ENCODE data around the gene RIMBP2.
"Not testable (repeated sequence)": the region's sequence is repeated elsewhere in the genome, so short reads cannot be mapped to it uniquely, and the experiment has no call there.

RIMBP2 gene

DNA sequence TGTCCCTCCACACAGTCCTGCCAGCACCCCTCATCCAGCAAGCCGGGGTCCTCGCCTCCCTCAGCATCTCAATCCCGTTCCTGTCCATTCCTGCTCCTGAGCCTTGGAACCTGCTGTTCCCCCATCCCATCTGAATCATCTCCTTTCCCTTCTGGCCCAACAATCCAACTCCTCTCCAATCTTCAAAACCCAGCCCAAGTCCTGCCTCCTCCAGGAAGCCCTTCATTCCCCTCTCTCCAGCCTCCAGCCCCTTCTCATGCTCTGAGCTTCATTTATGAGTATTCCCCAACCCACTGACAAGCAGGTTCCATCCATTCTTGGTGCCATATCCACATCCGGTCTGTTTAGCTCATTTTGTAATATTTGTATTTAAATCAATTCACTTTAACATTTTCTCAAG is 128.1 kb downstream of the RIMBP2 start:
- Histone ChIP-seq H3K9me3 (ENCODE audit: control insufficient read depth, insufficient read depth, low read depth, low read length) (no peaks in the 10 kb centered on the region), H3K36me3 (ENCODE audit: control insufficient read depth in 2 of 2, insufficient read depth in 1 of 2, low read length in 2 of 2) (no peaks in the 10 kb centered on the region; a peak in 1 of 3 replicates), H3K27ac (ENCODE audit: extremely low read depth, low read depth, low read length) (no peak overlapping the region), H3K4me1 (ENCODE audit: control insufficient read depth, insufficient read depth, low read length) (no peaks in the 10 kb centered on the region), H3K4me3 (ENCODE audit: low read depth, low read length) (no peak overlapping the region)
- ChIA-PET CTCF (no interaction called here), POLR2A (no interaction called here)
- TF ChIP-seq BCL11B (tag by site-specific recombination; IDR thresholded peaks at IDR 0.05; ENCODE audit: low read depth) (no peak), KLF7 (tag by site-specific recombination; IDR thresholded peaks at IDR 0.05; ENCODE audit: borderline replicate concordance) (no peak), ZNF670 (tag by site-specific recombination; IDR thresholded peaks at IDR 0.05; ENCODE audit: low read depth) (no peak), BCL6B (tag by site-specific recombination; IDR thresholded peaks at IDR 0.05) (no peak), ZNF555 (tag by site-specific recombination; conservative IDR thresholded peaks at IDR 0.05) (no peak), ZNF133 (tag by site-specific recombination; IDR thresholded peaks at IDR 0.05) (no peak), ZNF473 (tag by site-specific recombination; IDR thresholded peaks at IDR 0.05) (no peak), ZNF404 (tag by site-specific recombination; IDR thresholded peaks at IDR 0.05) (no peak), ZNF311 (tag by site-specific recombination; IDR thresholded peaks at IDR 0.05; ENCODE audit: borderline replicate concordance) (no peak), ZNF2 (tag by site-specific recombination; IDR thresholded peaks at IDR 0.05) (no peak), ZNF558 (tag by site-specific recombination; IDR thresholded peaks at IDR 0.05) (no peak), KLF10 (tag by site-specific recombination; IDR thresholded peaks at IDR 0.05) (no peak), ZNF707 (tag by site-specific recombination; IDR thresholded peaks at IDR 0.05) (no peak), SP2 (tag by site-specific recombination; IDR thresholded peaks at IDR 0.05) (no peak), YY1 (tag by site-specific recombination; IDR thresholded peaks at IDR 0.05) (no peak), ZNF600 (tag by site-specific recombination; IDR thresholded peaks at IDR 0.05) (no peak), ZNF585B (tag by site-specific recombination; IDR thresholded peaks at IDR 0.05) (no peak)
- TF ChIP-seq, protein P1, sequence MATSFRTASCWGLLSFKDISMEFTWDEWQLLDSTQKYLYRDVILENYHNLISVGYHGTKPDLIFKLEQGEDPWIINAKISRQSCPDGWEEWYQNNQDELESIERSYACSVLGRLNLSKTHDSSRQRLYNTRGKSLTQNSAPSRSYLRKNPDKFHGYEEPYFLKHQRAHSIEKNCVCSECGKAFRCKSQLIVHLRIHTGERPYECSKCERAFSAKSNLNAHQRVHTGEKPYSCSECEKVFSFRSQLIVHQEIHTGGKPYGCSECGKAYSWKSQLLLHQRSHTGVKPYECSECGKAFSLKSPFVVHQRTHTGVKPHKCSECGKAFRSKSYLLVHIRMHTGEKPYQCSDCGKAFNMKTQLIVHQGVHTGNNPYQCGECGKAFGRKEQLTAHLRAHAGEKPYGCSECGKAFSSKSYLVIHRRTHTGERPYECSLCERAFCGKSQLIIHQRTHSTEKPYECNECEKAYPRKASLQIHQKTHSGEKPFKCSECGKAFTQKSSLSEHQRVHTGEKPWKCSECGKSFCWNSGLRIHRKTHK (tag by site-specific recombination; IDR thresholded peaks at IDR 0.05) = no peak

DNA sequence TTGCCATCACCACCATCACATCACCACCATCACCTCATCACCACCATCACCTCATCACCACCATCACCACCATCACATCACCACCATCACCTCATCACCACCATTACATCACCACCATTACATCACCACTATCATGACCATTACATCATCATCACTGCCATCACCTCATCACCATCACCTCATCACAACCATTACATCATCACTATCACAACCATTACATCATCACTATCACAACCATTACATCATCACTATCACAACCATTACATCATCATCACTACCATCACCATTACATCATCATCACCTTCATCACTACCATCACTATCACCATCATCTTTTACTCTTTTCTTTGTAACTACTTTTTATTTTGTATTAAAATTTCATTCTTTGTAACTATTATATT is 131.6 kb downstream of the RIMBP2 start:
- POLR2A ChIA-PET, CTCF ChIA-PET: not testable (repeated sequence)
- TF ChIP-seq ZNF843 (tag by site-specific recombination; IDR thresholded peaks at IDR 0.05) (peak; percentile 39; the same call in 1 of the 2 replicates), ZNF670 (tag by site-specific recombination; IDR thresholded peaks at IDR 0.05; ENCODE audit: low read depth) (peak; percentile 98), ZNF658 (tag by site-specific recombination; IDR thresholded peaks at IDR 0.05) (peak; percentile 92; the same call in 1 of the 2 replicates), ZNF571 (tag by site-specific recombination; IDR thresholded peaks at IDR 0.05) (peak; percentile 94), ZNF558 (tag by site-specific recombination; IDR thresholded peaks at IDR 0.05) (peak; percentile 78), BCL6B (tag by site-specific recombination; IDR thresholded peaks at IDR 0.05) (0 out of 2 replicates have a peak, but pooled peaks have one; percentile 34), ZNF398 (tag by site-specific recombination; IDR thresholded peaks at IDR 0.05) (peak; percentile 43; the same call in 1 of the 2 replicates), ZNF239 (tag by site-specific recombination; IDR thresholded peaks at IDR 0.05) (0 out of 2 replicates have a peak, but pooled peaks have one; percentile 56), SALL2 (tag by site-specific recombination; IDR thresholded peaks at IDR 0.05; ENCODE audit: borderline replicate concordance) (peak; percentile 84; the same call in 1 of the 2 replicates), ZNF473 (tag by site-specific recombination; IDR thresholded peaks at IDR 0.05) (peak; percentile 87; the same call in 1 of the 2 replicates), ZNF169 (tag by site-specific recombination; IDR thresholded peaks at IDR 0.05) (peak; percentile 91), ZNF335 (tag by site-specific recombination; conservative IDR thresholded peaks at IDR 0.05) (peak; percentile 49), ZNF707 (tag by site-specific recombination; IDR thresholded peaks at IDR 0.05) (peak; percentile 62; the same call in 1 of the 2 replicates)
- TF ChIP-seq, protein P2, sequence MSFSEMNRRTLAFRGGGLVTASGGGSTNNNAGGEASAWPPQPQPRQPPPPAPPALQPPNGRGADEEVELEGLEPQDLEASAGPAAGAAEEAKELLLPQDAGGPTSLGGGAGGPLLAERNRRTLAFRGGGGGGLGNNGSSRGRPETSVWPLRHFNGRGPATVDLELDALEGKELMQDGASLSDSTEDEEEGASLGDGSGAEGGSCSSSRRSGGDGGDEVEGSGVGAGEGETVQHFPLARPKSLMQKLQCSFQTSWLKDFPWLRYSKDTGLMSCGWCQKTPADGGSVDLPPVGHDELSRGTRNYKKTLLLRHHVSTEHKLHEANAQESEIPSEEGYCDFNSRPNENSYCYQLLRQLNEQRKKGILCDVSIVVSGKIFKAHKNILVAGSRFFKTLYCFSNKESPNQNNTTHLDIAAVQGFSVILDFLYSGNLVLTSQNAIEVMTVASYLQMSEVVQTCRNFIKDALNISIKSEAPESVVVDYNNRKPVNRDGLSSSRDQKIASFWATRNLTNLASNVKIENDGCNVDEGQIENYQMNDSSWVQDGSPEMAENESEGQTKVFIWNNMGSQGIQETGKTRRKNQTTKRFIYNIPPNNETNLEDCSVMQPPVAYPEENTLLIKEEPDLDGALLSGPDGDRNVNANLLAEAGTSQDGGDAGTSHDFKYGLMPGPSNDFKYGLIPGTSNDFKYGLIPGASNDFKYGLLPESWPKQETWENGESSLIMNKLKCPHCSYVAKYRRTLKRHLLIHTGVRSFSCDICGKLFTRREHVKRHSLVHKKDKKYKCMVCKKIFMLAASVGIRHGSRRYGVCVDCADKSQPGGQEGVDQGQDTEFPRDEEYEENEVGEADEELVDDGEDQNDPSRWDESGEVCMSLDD (tag by site-specific recombination; IDR thresholded peaks at IDR 0.05) = 0 out of 2 replicates have a peak, but pooled peaks have one; percentile 24

More for the DNA sequence above, 131.6 kb downstream of the RIMBP2 start:
- H3K36me3 ChIP-seq (ENCODE audit: control insufficient read depth in 2 of 2, insufficient read depth in 1 of 2, low read length in 2 of 2); H3K4me3 ChIP-seq (ENCODE audit: low read depth, low read length); H3K4me1 ChIP-seq (ENCODE audit: control insufficient read depth, insufficient read depth, low read length); H3K9me3 ChIP-seq (ENCODE audit: control insufficient read depth, insufficient read depth, low read depth, low read length); H3K27ac ChIP-seq (ENCODE audit: extremely low read depth, low read depth, low read length): not testable (repeated sequence)

Data from HEK293 (cell line).